ENCODE results near the gene OR2Z1. TPM values are rescaled to one million over a fixed set of nuclear protein-coding genes. Genes with fewer than 3 reads are reported as not detected.

The OR2Z1 gene, protein sequence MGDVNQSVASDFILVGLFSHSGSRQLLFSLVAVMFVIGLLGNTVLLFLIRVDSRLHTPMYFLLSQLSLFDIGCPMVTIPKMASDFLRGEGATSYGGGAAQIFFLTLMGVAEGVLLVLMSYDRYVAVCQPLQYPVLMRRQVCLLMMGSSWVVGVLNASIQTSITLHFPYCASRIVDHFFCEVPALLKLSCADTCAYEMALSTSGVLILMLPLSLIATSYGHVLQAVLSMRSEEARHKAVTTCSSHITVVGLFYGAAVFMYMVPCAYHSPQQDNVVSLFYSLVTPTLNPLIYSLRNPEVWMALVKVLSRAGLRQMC
- not detected for total RNA-seq

DNA sequence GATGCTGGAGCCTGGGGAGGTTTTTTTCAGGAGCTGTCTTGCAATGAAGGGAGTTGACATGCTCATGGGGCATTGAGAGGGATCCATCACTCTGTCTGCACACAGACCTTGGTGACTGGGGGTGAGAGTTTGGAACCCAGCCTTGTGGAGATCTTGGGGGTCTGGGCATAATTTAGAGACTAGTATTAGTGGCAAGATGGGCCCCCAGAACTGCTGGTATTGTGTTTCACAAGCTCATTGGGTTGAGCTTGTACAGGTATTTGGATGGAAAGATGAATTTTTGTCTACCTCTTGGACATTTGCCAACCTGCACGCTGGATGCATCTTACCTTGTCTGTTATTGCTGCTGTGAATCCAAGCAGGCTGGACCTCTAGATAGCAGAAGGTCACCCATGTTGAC, at the start of gene OR2Z1:
Gene OR2Z1 (plus strand): TSS at position 301 of the 400 bp plus-strand sequence. CDS start 9,395 bp downstream, outside the sequence.
- no peak for DNase-seq (ENCODE audit: low spot score)

DNA sequence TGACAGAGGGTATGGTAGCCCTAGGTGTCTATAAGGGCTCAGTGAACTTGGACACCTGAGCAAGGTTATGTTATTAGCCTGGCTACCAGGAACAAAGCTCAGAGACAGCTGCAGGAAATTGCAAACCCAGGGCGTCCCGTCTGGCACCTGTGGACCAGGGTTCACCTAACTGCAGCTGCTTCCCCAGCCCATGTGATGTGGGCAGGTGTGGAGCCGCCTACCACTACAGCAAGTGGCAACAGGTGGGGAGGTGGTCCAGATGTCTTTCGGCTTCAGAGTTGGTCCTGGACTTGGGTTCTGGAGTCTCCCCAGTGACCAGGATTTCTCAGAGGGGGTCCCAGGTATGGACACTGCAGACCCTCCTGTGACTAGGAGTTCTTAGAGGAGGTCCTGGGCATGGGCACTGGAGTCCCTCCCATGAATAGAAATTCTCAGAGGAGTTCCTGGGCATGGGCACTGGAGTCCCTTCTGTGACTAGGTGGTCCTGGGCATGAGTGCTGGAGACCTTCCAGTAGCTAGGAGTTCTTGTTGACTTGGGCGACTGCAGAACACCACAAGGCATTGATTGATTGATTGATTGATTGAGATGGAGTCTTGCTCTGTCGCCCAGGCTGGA, 48.0 kb upstream of the OR2Z1 start:
- DNase-seq (ENCODE audit: low spot score) = no peak

DNA sequence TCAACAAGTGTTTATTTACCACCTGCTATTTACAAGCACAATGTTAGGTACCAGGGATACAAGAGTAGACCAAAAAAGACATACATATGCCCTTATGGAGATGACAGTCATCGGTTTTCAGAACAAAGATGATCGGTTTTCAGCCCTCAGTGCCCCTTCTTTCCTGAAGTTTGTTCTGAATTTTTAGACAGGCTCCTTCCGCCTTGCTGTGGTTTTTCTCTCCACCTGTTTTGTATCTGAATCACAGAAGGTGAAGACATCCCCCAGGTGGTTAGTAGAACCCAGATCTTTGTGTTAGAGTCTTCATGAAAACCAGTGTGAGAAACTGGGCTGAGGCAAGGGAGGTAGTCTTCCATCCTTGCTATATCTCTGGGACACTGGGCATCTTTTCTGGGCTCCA, 46.4 kb upstream of the OR2Z1 start:
- no peak for DNase-seq (ENCODE audit: low spot score)

DNA sequence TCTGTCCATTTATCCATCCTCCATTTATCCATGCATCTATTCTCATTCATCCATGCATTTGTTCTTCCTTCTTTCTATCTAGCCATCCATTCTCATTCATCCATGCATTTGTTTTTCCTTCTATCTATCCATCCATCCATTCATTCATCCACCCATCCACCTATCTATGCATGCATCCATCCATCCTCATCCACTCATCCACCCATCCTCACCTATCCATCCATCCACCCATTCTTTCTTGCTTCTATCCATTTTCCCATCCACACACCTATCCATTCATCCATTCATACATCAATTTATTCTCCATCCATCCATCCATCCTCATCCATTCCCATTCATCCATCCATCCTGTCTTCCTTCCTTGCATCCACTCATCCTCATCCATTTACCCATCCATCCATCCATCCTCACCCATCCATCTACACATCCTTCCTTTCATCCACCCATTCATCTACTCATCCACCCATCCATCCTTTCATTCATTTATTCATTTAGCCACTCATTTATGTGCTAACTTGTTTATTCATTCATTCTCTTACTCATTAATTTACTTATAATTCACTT, 43.1 kb upstream of the OR2Z1 start:
- DNase-seq (ENCODE audit: low spot score) = no peak

DNA sequence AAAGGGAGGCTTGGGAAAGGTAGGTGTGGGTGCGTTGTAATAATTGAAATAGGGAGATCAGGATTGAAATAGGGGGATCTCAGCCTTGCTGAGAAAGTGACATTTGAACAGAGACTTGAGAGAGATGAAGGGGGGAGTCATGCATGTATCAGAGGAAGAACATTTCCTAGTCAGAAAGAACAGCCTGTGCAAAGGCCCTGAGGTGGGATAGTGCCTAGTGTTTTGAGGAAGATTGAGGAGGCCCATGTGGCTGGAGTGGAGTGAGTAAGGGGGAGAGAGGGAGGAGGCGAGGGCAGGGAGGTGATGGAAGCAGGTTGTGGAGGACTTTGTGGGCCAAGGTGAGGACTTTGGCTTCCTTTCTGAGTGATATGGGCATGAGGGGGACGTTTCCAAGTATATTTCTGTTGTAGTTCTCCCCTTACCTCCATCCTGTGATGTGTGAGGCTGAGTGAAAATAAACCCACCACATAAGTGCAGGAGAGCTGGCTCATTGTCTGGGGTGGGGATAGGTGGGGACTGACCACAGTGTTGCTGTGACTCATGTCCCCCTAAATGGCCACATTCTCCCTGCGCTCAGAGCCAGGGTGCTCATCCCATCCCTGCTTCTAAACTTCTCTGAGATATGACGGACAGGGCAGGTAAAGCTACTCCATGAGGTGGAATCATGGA, 40.6 kb upstream of the OR2Z1 start:
- DNase-seq (ENCODE audit: low spot score) = no peak

DNA sequence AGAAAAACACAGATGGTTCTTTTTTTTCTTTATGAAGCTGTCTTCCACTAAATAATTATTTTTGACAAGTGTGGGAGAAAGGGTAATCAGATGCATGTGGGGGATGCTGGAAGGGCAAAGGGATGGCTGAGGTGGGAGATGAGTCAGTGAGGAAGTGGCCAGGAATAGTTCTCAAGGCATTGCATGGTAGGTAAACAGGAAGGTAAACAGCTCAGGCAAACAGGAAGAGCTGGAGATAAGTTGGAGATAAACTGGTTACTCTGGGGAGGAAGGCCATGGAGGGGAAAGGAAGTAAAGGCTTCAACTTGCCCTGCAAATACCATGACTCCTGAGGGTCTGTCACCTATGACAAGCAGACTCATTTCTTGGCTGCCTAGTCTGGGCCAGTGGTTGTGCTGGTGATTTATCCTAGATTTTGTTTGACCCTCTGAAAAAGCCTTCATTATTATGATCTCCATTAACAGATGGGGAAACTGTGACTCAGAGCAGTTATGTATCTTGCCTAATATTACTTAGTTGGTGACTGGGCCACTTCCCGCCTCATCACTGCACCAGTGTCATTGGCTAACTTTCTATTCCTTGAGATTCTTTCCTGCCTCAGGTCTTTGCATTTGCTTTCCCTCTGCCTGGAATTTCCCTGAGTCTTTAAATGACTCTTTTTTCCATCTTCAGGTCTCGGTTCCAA, 39.9 kb upstream of the OR2Z1 start:
- no peak for DNase-seq (ENCODE audit: low spot score)

DNA sequence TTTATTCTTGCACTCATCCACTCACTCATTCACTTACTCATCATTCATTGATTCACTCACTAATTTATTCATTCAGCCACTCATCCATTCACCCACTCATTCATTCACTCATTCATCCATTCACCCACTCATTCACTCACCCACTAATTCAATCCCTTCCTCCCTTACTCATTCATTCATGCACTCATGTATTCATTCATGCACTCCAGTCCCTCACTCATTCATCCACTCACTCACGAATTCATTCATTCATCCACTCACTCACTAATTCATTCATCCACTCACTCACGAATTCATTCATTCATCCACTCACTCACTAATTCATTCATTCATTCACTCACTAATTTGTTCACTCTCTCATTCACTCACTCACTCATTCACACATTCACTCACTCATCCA, 39.0 kb upstream of the OR2Z1 start:
- no peak for DNase-seq (ENCODE audit: low spot score)

DNA sequence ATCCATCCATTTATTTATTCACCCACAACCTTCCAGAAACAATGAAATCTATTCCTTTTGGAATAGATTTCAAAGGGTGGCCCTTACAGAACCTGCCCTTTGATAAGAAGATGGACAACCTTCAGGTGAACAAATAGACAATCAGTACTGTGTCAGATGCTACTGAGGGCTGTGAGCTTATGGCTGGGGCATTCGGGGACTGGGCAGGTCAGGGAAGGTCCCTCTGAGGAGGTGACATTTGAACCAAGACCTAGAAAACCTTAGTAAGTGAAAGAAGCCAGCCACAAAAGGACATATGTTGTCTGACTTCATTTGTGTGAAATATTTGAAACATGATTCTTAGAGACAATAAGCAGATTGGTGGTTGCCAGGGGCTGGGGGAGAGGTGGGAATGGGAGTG, 38.5 kb upstream of the OR2Z1 start:
- DNase-seq (ENCODE audit: low spot score) = no peak

DNA sequence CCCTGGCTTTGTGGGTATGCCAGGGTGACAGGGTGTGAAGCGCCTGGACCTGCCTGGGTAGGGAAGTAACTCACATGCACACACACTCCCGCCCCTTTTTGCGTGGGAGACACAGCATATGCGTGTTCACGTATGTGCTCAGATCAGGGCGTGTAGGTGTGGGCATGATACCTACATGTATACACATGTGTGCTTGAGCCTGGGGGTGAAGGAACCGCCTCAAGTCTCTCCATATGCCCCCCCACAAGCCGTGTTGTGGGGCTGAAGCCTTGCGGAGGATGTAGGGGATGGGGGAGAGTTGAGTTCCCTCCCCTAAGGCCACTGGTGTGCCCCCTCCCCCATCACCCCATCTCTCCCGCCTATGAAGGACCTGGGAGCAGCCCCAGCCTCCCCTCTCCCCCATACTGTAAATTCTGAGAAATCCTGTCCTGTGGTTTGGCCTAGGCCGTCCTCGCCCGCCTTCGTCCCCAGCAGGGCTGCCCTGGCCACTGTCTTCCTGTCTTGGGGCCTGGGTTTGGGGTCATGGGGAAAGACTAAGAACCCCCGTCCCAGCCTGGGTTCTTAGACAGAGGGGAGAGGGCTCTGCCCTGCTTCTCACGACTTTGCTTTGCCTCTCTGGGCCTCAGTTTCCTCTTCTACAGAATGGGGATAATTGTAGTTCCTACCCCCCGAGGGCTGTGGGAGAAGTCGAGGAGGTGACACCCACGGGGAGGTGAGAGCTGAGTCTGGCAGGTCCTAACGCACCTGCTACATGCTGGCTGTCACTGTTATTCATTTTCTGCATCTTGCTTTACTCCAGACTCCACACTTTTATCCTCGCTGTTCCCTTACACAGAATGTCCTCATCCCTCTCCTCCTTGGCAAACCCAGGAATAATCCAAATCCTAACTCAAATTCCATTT, 37.2 kb upstream of the OR2Z1 start:
- DNase-seq (ENCODE audit: low spot score) = peak; percentile 15

DNA sequence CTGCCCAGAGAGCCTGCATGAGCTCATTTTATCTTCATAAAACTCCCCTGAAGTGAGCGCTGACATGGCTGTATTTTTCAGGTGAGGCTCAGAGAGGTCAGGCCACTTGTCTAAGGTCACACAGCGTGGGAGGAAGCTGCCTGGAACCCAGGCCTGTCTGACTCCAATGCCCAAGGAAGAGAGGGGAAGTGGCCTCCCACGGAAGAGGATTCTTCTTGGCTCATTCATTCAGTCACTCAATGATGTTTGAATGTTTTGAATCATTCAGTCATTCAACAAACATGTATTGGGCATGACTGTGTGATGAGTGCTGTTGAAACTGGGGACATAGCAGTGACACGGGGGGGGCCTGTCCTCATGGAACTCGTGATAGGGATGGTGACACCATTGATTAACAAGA, 34.9 kb upstream of the OR2Z1 start:
- DNase-seq (ENCODE audit: low spot score) = no peak

DNA sequence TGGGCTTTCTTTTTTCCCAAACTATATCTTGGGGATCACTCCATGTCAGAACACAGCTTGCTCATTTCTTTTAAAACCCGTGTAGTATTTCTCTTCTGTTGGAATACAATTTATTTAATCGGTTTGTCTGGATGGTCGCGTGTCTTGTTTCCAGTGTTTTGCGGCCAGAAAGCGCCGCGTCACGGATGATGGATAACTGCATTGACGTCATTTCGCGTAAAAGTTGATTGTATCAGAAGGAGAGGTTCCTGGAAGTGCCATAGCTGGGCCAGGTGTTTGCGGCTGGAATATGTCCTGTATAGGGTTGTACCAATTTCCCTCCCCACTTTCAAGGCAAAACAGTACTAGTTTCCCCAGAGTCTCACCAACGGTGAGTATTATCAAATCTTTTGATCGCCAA, 32.5 kb upstream of the OR2Z1 start:
- no peak for DNase-seq (ENCODE audit: low spot score)

DNA sequence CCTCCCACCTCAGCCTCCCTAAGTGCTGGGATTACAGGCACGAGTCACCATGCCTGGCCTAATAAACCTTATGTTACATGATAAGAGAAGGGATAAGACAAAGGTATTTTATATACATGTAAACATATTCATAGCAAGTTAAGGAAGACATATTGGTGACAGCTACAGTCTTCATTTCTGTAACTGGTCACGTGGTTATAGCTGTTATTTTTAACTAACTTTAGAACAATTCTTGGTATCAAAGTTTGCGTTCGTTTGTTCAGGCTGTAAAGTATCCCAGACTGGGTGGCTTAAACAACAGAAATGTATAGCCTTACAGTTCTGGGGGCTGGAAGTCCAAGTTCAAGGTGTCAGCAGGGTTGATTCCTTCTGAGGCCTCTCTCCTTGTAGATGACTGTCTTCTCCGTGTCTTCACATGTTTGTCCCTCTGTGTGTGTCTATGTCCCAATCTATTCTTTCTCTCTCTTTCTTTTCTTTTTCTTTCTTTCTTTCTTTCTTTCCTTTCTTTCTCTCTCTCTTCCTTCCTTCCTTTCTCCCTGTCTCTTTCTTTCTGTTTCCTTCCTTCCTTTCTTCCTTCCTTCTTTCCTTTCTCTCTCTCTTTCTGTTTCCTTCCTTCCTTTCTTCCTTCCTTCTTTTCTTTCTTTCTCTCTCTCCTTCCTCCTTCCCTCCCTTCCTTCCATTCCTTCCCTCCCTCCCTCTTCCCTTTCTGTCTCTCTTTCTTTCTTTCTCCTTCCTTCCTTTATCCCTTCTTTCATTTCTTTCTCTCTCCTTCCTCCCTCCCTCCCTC, 30.5 kb upstream of the OR2Z1 start:
- DNase-seq (ENCODE audit: low spot score) = no peak

DNA sequence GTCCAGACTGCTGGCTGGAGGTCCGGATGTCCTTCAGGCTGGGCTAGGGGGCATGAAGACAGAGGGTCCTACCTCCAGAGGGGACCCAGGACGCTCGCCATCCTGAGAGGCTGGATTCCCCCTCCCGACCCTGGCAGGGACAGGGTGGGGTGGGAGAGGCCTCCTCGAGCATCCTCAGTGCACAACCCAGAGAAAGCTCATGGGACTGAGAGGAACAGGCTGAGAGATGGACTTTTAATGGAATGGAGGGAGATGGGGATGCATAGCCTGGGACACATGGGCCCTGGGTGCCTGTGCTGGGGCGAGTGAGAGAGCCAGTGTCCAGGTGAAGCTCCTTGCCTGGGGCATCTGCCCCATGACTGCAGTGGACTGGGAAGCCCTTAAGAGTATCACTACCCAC, 25.9 kb upstream of the OR2Z1 start:
- DNase-seq (ENCODE audit: low spot score) = no peak

DNA sequence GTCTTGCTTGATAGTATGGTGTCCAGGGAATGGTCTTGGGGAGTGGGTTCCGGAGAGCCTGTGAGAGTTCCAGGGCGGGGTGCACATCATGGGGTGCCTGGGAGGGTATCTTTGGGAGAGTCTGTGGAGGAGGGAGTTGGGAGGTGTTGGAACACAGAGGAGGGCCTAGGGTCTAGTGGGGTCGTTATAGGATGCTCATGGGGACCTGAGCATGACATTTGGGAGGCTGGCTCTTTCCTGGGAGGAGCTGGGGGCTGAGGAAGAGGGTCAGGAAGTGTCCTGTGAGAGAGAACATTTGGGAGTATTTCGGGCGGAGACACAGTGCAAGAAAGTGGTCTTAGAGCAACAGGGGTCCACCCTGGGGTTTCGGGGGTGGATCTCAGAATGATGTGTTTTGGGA, 25.5 kb upstream of the OR2Z1 start:
- DNase-seq (ENCODE audit: low spot score) = no peak

DNA sequence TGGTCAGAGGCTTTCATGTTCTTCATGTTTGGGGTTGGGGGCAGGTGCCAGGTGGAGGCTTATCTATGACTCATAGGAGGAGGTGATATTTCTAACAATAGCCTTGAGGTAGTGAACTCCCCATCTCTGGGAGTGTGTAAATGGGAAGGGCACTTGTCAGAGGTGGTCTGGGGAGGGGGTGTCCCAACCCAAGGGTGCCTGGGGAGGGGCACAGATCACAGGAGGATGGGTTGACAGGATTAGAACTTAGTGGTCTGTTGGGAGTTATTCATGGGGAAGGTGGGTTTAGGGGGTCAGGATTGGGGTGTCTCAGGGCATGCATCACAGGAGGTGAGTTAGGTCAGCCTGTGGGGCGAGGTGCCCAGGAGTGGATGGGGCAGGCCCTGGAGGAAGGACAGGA, 24.4 kb upstream of the OR2Z1 start:
- DNase-seq (ENCODE audit: low spot score) = no peak

DNA sequence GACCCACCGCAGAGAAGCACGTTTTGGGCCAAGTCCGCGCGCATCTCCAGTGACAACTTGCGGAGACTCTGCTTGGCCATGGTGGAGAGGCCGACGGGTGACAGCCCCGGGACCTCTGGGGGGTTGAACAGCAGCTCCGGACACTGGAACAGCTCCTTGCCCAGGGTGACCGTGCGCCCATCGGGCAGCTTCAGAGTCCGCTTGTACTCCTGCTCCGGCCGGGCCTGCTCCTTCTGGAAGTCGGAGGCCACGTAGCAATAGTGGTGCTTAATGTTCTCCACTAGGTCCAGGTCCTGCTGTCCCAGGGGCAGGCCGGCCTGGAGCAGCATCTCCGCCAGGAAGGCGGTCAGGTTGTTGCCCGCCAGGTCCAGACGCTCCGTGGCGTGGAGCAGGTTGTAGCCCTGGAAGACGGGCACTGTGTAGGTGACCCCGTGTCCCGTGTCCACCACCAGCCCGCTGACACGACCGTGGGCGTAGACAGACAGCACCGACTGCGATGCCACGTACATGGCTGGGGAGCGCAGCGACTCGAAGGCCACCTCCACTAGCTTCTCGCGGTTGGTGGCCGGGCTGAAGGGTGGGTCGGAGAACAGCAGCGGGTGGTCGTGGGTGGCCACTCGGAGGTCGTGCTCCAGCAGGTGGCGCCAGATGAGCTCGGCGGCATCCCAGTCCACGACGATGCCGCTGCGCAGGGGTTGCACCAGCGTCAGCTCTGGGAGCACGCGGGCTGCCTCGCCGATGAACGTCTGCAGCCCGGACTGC, 23.6 kb upstream of the OR2Z1 start:
- DNase-seq (ENCODE audit: low spot score) = no peak

DNA sequence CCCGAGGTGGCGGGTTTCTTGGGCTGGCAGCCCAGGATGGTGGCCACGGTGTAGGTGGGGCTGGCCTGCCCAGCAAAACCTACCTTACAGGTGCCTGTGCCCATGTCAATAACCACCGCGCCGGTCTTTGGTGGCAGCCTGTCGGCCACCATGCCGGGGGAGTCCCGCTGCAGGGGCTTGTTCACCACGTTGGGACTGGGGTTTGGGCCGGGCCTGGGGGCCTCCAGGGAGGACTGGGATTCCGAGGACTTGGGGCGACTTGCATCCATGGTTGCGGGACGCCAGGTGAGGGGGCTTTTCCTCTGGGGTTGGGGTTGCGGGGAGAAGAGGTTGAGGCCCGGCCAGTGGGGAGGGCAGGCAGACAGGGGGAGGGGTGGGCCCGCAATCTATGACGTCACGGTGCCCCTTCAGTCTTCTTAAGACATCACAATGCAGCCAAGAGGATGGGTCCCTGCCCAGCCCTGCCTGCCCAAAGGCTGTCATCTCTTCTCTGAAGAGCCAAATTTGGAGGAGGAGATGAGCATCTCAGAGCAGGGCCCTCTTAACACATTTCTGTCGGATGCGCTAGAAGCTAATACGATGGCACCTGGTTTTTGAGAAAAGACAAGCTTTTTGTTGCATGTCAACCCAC, 22.9 kb upstream of the OR2Z1 start, which contains the start of gene ACTL9:
Gene ACTL9 (minus strand): TSS at position 363 of the 631 bp plus-strand sequence. CDS start 94 bp downstream, at position 269.
- no peak for DNase-seq (ENCODE audit: low spot score)

DNA sequence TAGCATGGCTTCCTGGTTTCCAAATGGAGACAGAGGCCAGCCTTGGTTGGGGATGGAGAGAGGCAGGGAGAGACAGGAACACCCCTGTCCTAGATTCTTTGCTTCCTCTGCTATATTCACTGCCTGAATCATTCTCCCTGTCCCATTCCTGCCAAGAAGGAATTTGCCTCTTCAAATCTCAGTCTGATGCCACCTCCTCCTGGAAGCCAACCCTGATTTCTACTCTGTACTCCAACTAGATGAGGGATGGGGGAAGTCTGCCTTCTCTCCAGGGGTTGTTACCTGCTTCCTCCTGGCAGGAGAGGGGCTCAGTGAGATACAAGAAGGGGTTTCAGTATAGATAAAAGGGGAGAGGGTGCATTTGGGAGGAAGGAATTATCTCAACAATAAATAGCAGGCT, 21.5 kb upstream of the OR2Z1 start:
- no peak for DNase-seq (ENCODE audit: low spot score)

DNA sequence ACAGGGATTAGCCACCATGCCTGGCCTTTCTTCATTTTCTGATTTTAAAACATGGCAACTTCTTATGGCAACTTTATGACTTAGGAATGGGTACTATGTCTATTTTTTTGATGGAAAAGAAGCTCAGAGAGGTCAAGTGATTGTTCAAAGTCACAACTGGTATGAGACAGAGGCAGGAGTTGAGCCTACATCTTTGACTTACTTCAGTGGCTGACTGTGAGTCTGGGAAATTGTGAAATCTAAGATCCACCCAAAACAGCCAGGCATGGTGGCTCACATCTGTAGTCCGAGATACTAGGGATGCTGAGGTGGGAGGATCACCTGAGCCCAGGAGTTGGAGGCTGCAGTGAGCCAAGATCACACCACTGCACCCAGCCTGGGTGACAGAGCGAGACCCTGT, 20.5 kb upstream of the OR2Z1 start:
- DNase-seq (ENCODE audit: low spot score) = no peak
